Tibial nerve (tissue), 4 donors: Measurements from ENCODE around the gene BCL2L11. TPM values are rescaled to one million over a fixed set of nuclear protein-coding genes. Genes with fewer than 3 reads are reported as not detected.

ENCODE experiments used
- DNase-seq, 2 donors: peaks; one replicate each; pipeline ENCODE4 v3.0.0-alpha.2; 2019; ENCODE audit warnings: low spot score in 2 of 2
- H3K27ac ChIP-seq, 4 donors: fragments of 200-600 bp; sonication (generic) in 3 of 4; one replicate each; pipeline ENCODE4 v1.5.1; 2017 to 2019; ENCODE audit warnings: mild to moderate bottlenecking in 1 of 4
- H3K27me3 ChIP-seq, 2 donors: fragments of 200-600 bp; sonication (generic) in 1 of 2; one replicate each; pipeline versions ENCODE4 v1.5.1 to v1.6.0; 2017 to 2019
- H3K36me3 ChIP-seq, 3 donors: fragments of 200-600 bp; sonication (generic); one replicate each; pipeline ENCODE4 v1.5.1; 2018 to 2019
- H3K4me1 ChIP-seq, 4 donors: fragments of 200-600 bp; sonication (generic) in 3 of 4; one replicate each; pipeline ENCODE4 v1.5.1; 2017 to 2019
- H3K4me3 ChIP-seq, 4 donors: fragments of 200-600 bp; sonication (generic) in 3 of 4; one replicate each; pipeline ENCODE4 v1.5.1; 2017 to 2019; ENCODE audit warnings: mild to moderate bottlenecking in 1 of 4, moderate library complexity in 1 of 4
- H3K9me3 ChIP-seq, 4 donors: fragments of 200-600 bp; sonication (generic) in 3 of 4; one replicate each; pipeline ENCODE4 v1.5.1; 2017 to 2019
- CTCF ChIP-seq, 5 experiments: fragments of 200-600 bp in 3 of 5; fragments of 450-650 bp in 2 of 5; sonication (generic) in 3 of 5; IDR thresholded peaks; one replicate each; pipeline ENCODE4 v1.5.1; 2016 to 2019; ENCODE audit warnings: antibody characterized with exemption in 5 of 5, mild to moderate bottlenecking in 3 of 5, moderate library complexity in 2 of 5
- EP300 ChIP-seq, 2 donors: sonication (generic); formaldehyde crosslinking; IDR thresholded peaks; one replicate each; pipeline ENCODE4 v1.6.1; 2017; ENCODE audit warnings: antibody characterized with exemption in 2 of 2, mild to moderate bottlenecking in 1 of 2
- POLR2A ChIP-seq, 2 donors: fragments of 450-650 bp; IDR thresholded peaks; one replicate each; pipeline ENCODE4 v1.6.1; 2017; ENCODE audit warnings: antibody characterized with exemption in 2 of 2, mild to moderate bottlenecking in 2 of 2, moderate library complexity in 2 of 2
- WGBS, 2 donors: methylation state at CpG; one replicate each; pipeline ENCODE4 v1.1.5; 2018; 5-methylcytosine and 5-hydroxymethylcytosine counted together
- total RNA-seq, 4 donors: library from RNA; depleted of rRNA; stranded (reverse); fragments of >200 nt; gene quantifications; one replicate each; pipeline ENCODE4 v1.1.0, GENCODE V29; 2016

The BCL2L11 gene
- total RNA-seq, 4 donors from 2014 or later = 8.7 to 36.5 (median 25.8) TPM

- peaks cover 0 to 38% of the 10 kb centered on the region in 2 donors for H3K27me3 ChIP-seq
- 95 to 97% methylated on average over 1 of the region's 1 CpG for WGBS, 2 donors
- H3K9me3 ChIP-seq = no peaks in the 10 kb centered on the region
- no peak overlapping the region for H3K4me3 ChIP-seq
- H3K36me3 ChIP-seq = no peaks in the 10 kb centered on the region
- H3K4me1 ChIP-seq = peaks cover 0 to 21% (median 14%) of the 10 kb centered on the region in 4 donors
- no peak overlapping the region for H3K27ac ChIP-seq
- DNase-seq = no peak
- TF ChIP-seq CTCF (IDR thresholded peaks at IDR 0.05) = no peak
- no peak for TF ChIP-seq POLR2A (IDR thresholded peaks at IDR 0.05)
- TF ChIP-seq EP300 (IDR thresholded peaks at IDR 0.05) = no peak
These were observed 6.9 kb upstream of the BCL2L11 start for GRCh38 chr2:111113838-111114237.

- 71 to 78% methylated on average over 7 of the region's 7 CpGs for WGBS, 2 donors
- H3K27me3 ChIP-seq = peaks cover 0 to 46% of the 10 kb centered on the region in 2 donors
- TF ChIP-seq EP300 (IDR thresholded peaks at IDR 0.05) = no peak
- TF ChIP-seq CTCF (IDR thresholded peaks at IDR 0.05) = no peak
- TF ChIP-seq POLR2A (IDR thresholded peaks at IDR 0.05) = no peak
- H3K4me1 ChIP-seq = peaks cover 0 to 37% (median 28%) of the 10 kb centered on the region in 4 donors
- DNase-seq = no peak
- H3K27ac ChIP-seq = no peak overlapping the region
- H3K4me3 ChIP-seq = no peak overlapping the region
- H3K9me3 ChIP-seq = no peaks in the 10 kb centered on the region
- H3K36me3 ChIP-seq = no peaks in the 10 kb centered on the region
These were observed 4.5 kb upstream of the BCL2L11 start for GRCh38 chr2:111116011-111116746.

- Histone ChIP-seq H3K36me3 (no peaks in the 10 kb centered on the region), H3K9me3 (no peaks in the 10 kb centered on the region), H3K27me3 (peaks cover 0 to 46% of the 10 kb centered on the region in 2 donors), H3K4me3 (peak overlapping the region; percentile 29 to 92 (median 82)), H3K4me1 (peaks cover 0 to 43% (median 32%) of the 10 kb centered on the region in 4 donors), H3K27ac (no peak overlapping the region)
- TF ChIP-seq CTCF (IDR thresholded peaks at IDR 0.05) (peak; percentile 80 to 90 (median 83)), POLR2A (IDR thresholded peaks at IDR 0.05) (no peak)
- DNase-seq = peak; percentile 52
- 8 to 9% methylated on average over 27 to 30 of the region's 30 CpGs for WGBS, 2 donors
These were observed 3.7 kb upstream of the BCL2L11 start for GRCh38 chr2:111116843-111117597.

GRCh38 chr2:111117598-111118480 is 2.9 kb upstream of the BCL2L11 start:
- peak in 1 of 2 donors; percentile 20 for DNase-seq
- Histone ChIP-seq H3K36me3 (no peaks in the 10 kb centered on the region), H3K4me1 (peaks cover 0 to 45% (median 33%) of the 10 kb centered on the region in 4 donors), H3K27ac (peak overlapping the region in 3 of 4 donors; percentile 1 to 60 (median 30)), H3K4me3 (peak overlapping the region; percentile 29 to 92 (median 82)), H3K9me3 (no peaks in the 10 kb centered on the region), H3K27me3 (peaks cover 0 to 41% of the 10 kb centered on the region in 2 donors)
- WGBS, 2 donors = 2 to 7% methylated on average over 37 to 63 of the region's 64 CpGs
- TF ChIP-seq EP300 (IDR thresholded peaks at IDR 0.05) (no peak), CTCF (IDR thresholded peaks at IDR 0.05) (no peak), POLR2A (IDR thresholded peaks at IDR 0.05) (no peak)
